ENCODE measurements around the gene DRD4. TPM values are rescaled to one million over a fixed set of nuclear protein-coding genes. Genes with fewer than 3 reads are reported as not detected.
"Not testable (repeated sequence)": the region's sequence is repeated elsewhere in the genome, so short reads cannot be mapped to it uniquely, and the experiment has no call there.

The DRD4 gene
- polyA plus RNA-seq, 3 donors = 0.13 TPM; not detected in 2

- no peak overlapping the region for H3K4me3 ChIP-seq (replicated peaks in 1 of 3; ENCODE audit: low read depth in 2 of 3, low read length in 3 of 3)
- H3K4me1 ChIP-seq (ENCODE audit: control insufficient read depth in 1 of 2, insufficient read depth in 2 of 2, low read length in 2 of 2) = peaks cover 8 to 9% of the 10 kb centered on the region in 2 donors
- peaks cover 0 to 4% of the 10 kb centered on the region in 2 donors for H3K9me3 ChIP-seq (replicated peaks in 1 of 2; ENCODE audit: control insufficient read depth in 1 of 2, insufficient read depth in 1 of 2, low read length in 2 of 2)
- H3K27ac ChIP-seq (ENCODE audit: low read depth in 1 of 2, low read length in 2 of 2) = no peak overlapping the region
- Mint-ChIP-seq H3K4me1 (peaks cover 3% of the 10 kb centered on the region), H3K4me3 (no peak overlapping the region), H3K27ac (no peak overlapping the region), H3K9me3 (peaks cover 0 to 4% (median 2%) of the 10 kb centered on the region in 7 donors), H3K36me3 (peaks cover 32 to 79% of the 10 kb centered on the region in 2 donors), H3K27me3 (ENCODE audit: low read depth in 3 of 3) (peaks cover 2 to 12% (median 5%) of the 10 kb centered on the region in 3 donors)
- H4K20me1 ChIP-seq (ENCODE audit: insufficient read depth, low read length) = peaks cover 8% of the 10 kb centered on the region
- DNase-seq = no peak
- no peak overlapping the region for H2AFZ ChIP-seq (ENCODE audit: insufficient read depth, low read depth, low read length, poor library complexity, severe bottlenecking)
- H3K36me3 ChIP-seq (replicated peaks in 1 of 2; ENCODE audit: control insufficient read depth in 1 of 2, insufficient read depth in 2 of 2, low read length in 2 of 2) = peaks cover 25 to 75% of the 10 kb centered on the region in 2 donors
- no peak overlapping the region for H3K4me2 ChIP-seq (replicated peaks; ENCODE audit: extremely low read depth, low read length, poor library complexity, severe bottlenecking)
- intact Hi-C loops (cut with micrococcal nuclease) = no loop called here
- H3K79me2 ChIP-seq (ENCODE audit: insufficient read depth, low read length) = no peaks in the 10 kb centered on the region
- H3K27me3 ChIP-seq (ENCODE audit: control insufficient read depth in 2 of 2, insufficient read depth in 2 of 2, low read length in 2 of 2) = peaks cover 0 to 8% of the 10 kb centered on the region in 2 donors
- no peak for TF ChIP-seq CTCF (IDR thresholded peaks at IDR 0.05)
- no peak overlapping the region for H3K9ac ChIP-seq (ENCODE audit: insufficient read depth, low read length, poor library complexity, severe bottlenecking)
- WGBS (ENCODE audit: insufficient coverage) = 90% methylated on average over 15 of the region's 16 CpGs
Measured at GRCh38 chr11:645536-645935, 8.5 kb downstream of the DRD4 start.

- Histone ChIP-seq H3K4me3 (replicated peaks in 1 of 3; ENCODE audit: low read depth in 2 of 3, low read length in 3 of 3) (no peak overlapping the region), H2AFZ (ENCODE audit: insufficient read depth, low read depth, low read length, poor library complexity, severe bottlenecking) (no peak overlapping the region), H3K27me3 (ENCODE audit: control insufficient read depth in 2 of 2, insufficient read depth in 2 of 2, low read length in 2 of 2) (peaks cover 0 to under 1% of the 10 kb centered on the region in 2 donors), H3K9ac (ENCODE audit: insufficient read depth, low read length, poor library complexity, severe bottlenecking) (no peak overlapping the region), H3K4me2 (replicated peaks; ENCODE audit: extremely low read depth, low read length, poor library complexity, severe bottlenecking) (no peak overlapping the region), H3K36me3 (replicated peaks in 1 of 2; ENCODE audit: control insufficient read depth in 1 of 2, insufficient read depth in 2 of 2, low read length in 2 of 2) (peaks cover 26 to 79% of the 10 kb centered on the region in 2 donors), H3K9me3 (replicated peaks in 1 of 2; ENCODE audit: control insufficient read depth in 1 of 2, insufficient read depth in 1 of 2, low read length in 2 of 2) (peaks cover 0 to 4% of the 10 kb centered on the region in 2 donors), H4K20me1 (ENCODE audit: insufficient read depth, low read length) (peaks cover under 1% of the 10 kb centered on the region), H3K27ac (ENCODE audit: low read depth in 1 of 2, low read length in 2 of 2) (no peak overlapping the region), H3K79me2 (ENCODE audit: insufficient read depth, low read length) (no peaks in the 10 kb centered on the region), H3K4me1 (ENCODE audit: control insufficient read depth in 1 of 2, insufficient read depth in 2 of 2, low read length in 2 of 2) (peaks cover under 1 to 3% of the 10 kb centered on the region in 2 donors)
- peaks cover 0 to 4% (median 0%) of the 10 kb centered on the region in 7 donors for H3K9me3 Mint-ChIP-seq
- intact Hi-C loops (cut with micrococcal nuclease) = no loop called here
- DNase-seq = no peak
- WGBS (ENCODE audit: insufficient coverage) = 80% methylated on average over 3 of the region's 14 CpGs
- H3K27me3 Mint-ChIP-seq (ENCODE audit: low read depth in 3 of 3) = peaks cover 0 to 5% (median 2%) of the 10 kb centered on the region in 3 donors
- H3K36me3 Mint-ChIP-seq = peaks cover 32 to 86% of the 10 kb centered on the region in 2 donors
- no peak overlapping the region for H3K4me3 Mint-ChIP-seq
- TF ChIP-seq CTCF (IDR thresholded peaks at IDR 0.05) = no peak
- no peaks in the 10 kb centered on the region for H3K4me1 Mint-ChIP-seq
- no peak overlapping the region for H3K27ac Mint-ChIP-seq
Measured at GRCh38 chr11:646214-646613, 9.1 kb downstream of the DRD4 start.

- H3K27me3 Mint-ChIP-seq (ENCODE audit: low read depth in 3 of 3); H3K4me3 ChIP-seq (replicated peaks in 1 of 3; ENCODE audit: low read depth in 2 of 3, low read length in 3 of 3); H3K27ac Mint-ChIP-seq; H3K79me2 ChIP-seq (ENCODE audit: insufficient read depth, low read length); H3K9ac ChIP-seq (ENCODE audit: insufficient read depth, low read length, poor library complexity, severe bottlenecking); H3K4me1 Mint-ChIP-seq; H3K9me3 Mint-ChIP-seq; H3K4me2 ChIP-seq (replicated peaks; ENCODE audit: extremely low read depth, low read length, poor library complexity, severe bottlenecking); H2AFZ ChIP-seq (ENCODE audit: insufficient read depth, low read depth, low read length, poor library complexity, severe bottlenecking); H3K27ac ChIP-seq (ENCODE audit: low read depth in 1 of 2, low read length in 2 of 2); H4K20me1 ChIP-seq (ENCODE audit: insufficient read depth, low read length); H3K9me3 ChIP-seq (replicated peaks in 1 of 2; ENCODE audit: control insufficient read depth in 1 of 2, insufficient read depth in 1 of 2, low read length in 2 of 2); H3K27me3 ChIP-seq (ENCODE audit: control insufficient read depth in 2 of 2, insufficient read depth in 2 of 2, low read length in 2 of 2); H3K4me1 ChIP-seq (ENCODE audit: control insufficient read depth in 1 of 2, insufficient read depth in 2 of 2, low read length in 2 of 2); DNase-seq; intact Hi-C loops (cut with micrococcal nuclease); H3K4me3 Mint-ChIP-seq: not testable (repeated sequence)
- 97% methylated on average over 4 of the region's 14 CpGs for WGBS (ENCODE audit: insufficient coverage)
- peaks cover 38 to 87% of the 10 kb centered on the region in 2 donors for H3K36me3 Mint-ChIP-seq
- peaks cover 26 to 73% of the 10 kb centered on the region in 2 donors for H3K36me3 ChIP-seq (replicated peaks in 1 of 2; ENCODE audit: control insufficient read depth in 1 of 2, insufficient read depth in 2 of 2, low read length in 2 of 2)
Measured at GRCh38 chr11:647672-648158, 10.6 kb downstream of the DRD4 start.
